Stimulated activated CD4-positive, alpha-beta T cell treated with anti-CD3 and anti-CD28 coated beads, Interleukin-12 subunit alpha, Interleukin-12 subunit beta, amount 100 ng/mL, for 24 hours (primary cell): ENCODE measurements around the gene MPPED1.

Source experiments
- DNase-seq, 2 experiments: peaks; one replicate each; pipeline ENCODE4 v3.0.0-alpha.2; 2020; ENCODE audit warnings: low read depth in 2 of 2

Gene MPPED1

DNA sequence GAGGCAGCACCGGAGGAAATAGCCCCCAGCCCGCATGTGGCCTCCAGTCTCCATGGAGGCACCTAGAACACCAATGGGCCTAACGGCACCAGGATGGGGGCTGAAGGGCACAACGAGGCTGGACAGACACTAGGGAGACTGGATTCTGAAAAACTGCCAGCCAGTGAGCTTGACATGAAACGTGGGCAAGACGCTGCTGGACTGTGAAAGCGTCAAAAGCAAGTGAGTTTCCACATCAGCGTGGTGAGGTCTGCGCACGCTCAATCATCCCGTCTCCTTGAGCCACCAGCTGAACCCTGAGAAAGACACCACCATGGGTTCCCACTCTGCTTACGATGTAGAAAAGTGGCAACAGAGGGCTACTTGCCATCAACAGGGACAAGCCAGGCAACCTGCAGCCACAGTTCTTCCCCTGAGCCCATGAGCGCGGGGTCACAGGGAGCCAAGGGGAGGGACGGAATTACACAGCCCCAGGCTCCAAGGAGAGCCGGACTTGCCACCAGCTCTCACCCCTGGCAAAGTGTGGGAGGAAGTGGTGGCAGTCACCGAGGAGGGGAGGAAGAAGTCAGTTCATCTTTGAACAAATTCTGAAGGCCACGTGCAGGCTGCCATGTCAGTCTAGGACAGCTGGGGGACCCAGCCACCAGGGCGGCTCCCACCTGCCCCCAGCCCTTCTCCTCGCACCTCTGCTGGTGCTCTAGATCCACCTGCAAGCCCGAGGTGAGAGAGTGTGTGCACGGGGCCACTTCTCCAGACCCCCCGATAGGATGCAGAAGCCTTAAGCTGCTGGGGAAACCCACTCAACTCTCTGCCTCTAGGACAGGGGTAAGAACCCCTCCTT lies 131.1 kb downstream of the MPPED1 start:
- DNase-seq, result no peak

GRCh38 chr22:43543522-43544288 lies 131.9 kb downstream of the MPPED1 start:
- no peak for DNase-seq

DNA sequence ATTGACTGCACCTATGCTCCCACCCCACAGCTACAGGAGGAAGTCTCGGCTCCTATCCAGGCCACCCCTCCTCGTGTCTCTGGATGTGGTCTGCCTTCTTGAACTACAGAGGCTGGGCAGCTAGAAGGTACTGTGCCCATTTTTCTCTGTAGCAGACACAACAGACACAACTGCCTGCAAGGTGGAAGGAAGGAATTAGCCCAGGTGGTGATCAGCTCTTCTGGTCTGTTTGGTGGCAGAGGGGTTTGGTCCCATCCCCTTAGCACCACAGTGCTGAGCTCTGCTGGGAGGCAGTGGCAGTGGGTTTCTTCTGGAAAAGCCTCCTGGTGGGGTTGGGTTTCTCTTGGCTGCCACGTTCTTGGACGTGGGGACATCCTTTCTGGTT lies 132.5 kb downstream of the MPPED1 start:
- no peak for DNase-seq

DNA sequence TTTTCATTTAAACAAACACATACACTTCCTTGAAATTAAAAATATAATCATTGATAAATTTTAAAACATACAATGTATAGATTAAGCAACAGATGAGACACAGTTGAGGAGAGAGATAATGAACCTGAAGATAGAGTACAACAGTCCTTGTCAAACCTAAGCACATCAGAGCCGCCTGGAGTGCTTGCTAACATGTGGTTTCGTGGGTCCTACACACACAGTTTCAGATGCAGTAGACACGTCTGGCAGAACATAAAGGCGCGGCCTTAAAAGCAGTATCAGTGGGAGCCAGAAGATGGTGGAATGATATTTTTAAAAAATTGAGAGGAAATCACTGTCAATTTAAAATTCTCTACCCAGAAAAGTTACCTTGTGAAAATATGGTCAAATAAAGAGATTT lies 134.4 kb downstream of the MPPED1 start:
- no peak for DNase-seq

DNA sequence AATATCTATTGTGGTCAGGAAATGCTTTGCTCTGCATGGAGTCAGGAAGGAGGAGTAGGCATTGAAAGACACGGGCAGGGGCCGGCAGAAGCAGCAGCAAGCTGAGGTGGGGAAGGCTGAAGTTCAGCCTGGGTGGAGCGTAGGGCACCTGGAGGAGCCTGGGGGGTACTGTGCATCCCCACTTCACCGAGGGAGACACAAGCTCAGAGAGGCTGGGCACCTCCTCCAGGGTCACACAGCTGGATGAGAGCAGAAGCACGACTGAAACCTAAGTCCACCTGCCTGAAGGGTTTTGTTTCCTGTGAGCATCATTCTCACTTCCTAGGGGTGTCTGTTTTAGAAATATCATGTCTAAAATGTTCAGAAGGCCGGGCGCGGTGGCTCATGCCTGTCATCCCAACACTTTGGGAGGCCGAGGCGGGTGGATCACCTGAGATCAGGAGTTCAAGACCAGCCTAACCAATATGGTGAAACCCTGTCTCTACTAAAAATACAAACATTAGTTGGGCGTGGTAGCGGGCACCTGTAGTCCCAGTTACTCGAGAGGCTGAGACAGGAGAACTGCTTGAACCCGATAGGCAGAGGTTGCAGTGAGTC lies 138.3 kb downstream of the MPPED1 start:
- no peak for DNase-seq

DNA sequence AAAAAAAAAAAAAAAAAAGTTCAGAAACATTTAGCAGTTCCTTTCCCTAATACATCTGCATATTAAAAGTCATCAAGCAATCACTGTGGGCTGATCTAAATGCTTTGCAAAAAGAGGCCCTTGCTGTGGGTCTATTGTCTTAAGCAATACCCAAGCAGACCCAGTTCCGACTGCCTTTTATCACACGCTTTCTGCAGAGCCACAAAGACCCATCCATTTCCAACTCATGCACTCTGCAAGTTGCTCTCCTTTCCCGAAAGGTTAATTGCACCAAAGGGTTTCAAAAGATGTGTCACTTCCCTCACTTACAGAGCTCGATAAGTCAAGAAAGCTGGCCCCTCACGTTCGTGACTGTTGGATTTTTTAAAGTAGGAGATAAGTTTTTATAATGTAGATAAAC lies 138.9 kb downstream of the MPPED1 start:
- DNase-seq, result no peak

DNA sequence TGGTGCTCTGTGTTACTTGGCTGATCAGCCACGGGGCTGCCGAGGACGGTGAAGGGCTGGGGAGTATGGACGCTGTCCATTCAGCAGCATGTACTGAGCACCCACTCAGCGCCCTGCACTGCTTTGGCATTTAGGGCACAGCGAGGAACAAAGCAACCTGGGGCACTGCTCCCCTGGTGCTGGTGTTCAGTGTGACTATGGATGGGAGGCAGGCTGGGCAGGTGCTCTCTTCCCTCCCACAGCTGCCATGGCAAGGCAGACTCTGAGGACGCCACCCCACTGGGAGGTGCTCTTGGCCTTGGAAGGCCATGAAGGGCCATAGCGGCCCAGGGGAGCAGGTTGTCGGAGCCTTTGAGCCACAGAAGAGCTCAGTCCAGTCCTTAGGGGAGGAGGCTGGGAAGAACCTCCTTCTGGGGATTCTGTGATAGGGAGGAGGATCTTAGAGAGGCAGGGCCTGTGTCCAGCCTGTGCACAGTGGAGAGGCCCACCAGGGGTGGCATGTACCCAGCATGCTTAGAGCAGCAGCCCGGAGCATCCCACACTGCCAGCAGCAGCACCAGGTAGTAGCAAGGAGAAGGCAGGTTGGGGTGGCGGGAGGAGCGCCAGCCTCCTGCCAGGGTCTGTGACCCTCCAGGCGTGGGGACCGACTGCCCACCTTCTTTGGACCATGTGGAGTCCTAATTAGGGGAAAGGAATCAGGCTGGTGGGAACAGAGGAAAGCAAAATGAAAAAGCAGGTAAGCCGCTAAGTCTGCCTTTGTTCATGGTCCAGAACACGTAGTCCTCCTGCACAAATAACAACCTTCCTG lies 141.8 kb downstream of the MPPED1 start:
- DNase-seq, result no peak

DNA sequence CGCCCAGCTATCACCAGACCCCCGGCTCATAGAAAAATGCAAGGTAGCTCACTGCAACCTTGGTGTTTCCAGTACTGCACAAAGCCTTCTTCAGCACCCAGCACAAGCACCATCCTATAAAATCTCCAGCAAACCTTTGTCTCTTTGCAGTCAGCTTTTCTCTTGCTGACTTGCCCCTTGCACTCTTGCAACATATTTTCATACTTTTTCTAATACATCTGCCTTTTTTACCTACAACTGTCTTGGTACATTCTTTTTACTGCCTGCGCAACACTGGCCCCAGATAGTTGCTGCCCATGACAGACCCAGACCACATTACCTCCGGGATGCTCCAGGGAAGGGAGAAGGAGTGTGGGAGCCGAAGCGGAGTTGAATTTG lies 142.4 kb downstream of the MPPED1 start:
- DNase-seq, result no peak

DNA sequence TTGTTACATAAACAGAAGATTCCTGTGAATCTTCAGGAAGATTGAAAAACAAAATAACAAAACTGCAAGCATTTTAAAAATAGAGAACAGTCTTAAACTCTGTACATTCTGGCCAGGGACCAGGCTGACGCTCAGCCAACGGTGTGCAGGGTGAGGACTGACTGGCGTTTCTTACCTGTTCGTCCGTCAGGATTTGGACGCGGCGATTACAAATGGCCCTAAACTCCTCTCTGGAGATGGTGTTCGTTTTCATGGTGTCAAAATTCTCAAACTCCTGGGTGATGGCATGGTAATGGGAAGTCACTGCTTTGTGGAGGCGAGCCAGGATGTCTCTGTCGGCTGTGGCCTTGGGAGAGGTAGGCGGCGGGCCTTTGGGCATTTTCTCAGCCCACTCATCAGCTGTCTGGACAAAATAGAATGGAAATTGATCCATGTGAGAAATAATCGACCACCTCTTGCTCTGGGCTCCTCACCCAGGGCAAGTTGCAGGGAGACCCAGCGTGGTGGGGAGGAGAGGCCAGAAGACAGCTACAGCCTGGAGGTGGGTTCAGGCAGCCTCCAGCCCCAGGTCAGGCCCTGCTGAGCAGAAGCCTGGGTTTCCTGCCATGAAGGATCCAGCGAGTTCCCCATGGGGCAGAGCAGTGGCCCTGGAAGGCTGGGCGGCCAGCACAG lies 143.0 kb downstream of the MPPED1 start:
- no peak for DNase-seq

DNA sequence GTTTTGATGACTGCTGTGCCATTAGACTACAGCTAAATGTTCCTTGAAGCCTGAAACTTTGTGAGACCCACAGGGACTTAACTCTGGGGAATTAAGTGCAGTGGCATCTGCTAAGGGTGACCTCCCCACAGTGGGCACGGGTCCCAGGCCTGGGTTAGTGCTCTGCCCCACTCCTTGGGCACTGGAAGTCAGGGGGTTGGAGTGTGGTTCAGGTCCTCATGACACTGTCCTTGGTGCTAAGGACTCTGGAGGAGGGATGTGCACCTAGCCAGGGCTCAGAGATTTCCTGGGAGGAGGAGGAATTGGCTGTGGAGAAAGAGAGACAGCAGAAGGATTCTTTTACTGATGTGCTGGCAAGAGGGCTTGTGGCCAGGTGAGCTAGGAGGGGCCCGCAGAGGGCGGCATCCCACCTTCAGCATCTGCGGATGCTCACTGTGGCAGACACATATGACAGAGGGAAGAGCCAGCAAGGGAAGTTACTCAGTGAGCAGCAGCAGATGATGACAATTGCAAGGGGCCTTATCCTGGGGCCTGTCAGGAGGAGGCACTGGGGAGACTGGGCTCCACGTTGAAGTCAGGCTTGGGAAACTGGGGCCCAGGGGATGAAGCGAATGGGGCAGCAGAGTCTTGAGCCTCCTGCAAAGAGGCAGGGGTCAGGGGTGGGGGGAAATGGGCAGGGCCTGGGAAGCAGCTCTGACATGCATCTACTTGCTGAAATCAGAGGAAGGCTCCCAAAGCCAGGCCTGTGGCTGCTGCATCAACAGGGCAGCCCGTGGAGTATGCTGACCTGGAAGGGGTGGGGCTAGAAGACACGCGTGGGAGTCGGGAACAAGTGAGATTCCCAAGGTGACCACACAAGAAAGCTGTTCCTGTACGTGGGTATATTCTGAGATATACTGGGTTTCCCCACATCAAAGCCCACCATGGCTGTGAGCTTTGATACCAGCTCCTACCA lies 144.0 kb downstream of the MPPED1 start:
- no peak for DNase-seq
